ENCODE results near the gene PLOD2.

PLOD2 gene

GRCh38 chr3:146091397-146091796 lies 69.6 kb downstream of the PLOD2 start:
- H3K4me2 ChIP-seq (ENCODE audit: low read depth, low read length, poor library complexity, severe bottlenecking), result no peak overlapping the region
- no peak overlapping the region for H3K9ac ChIP-seq (ENCODE audit: low read depth, low read length, poor library complexity, severe bottlenecking)
- no peaks in the 10 kb centered on the region for H4K20me1 ChIP-seq (ENCODE audit: insufficient read depth, low read length, poor library complexity, severe bottlenecking)
- H3K9me3 ChIP-seq (ENCODE audit: insufficient read depth, low read depth, low read length), result no peaks in the 10 kb centered on the region
- TF ChIP-seq EZH2phosphoT487 (IDR thresholded peaks at IDR 0.05; ENCODE audit: borderline replicate concordance), result no peak
- no peaks in the 10 kb centered on the region for H3F3A ChIP-seq (ENCODE audit: low read depth)
- H3K4me3 ChIP-seq (ENCODE audit: low read length, poor library complexity, severe bottlenecking), result no peak overlapping the region
- no peaks in the 10 kb centered on the region for H3K4me1 ChIP-seq (ENCODE audit: insufficient read depth, low read length, poor library complexity, severe bottlenecking)
- H3K36me3 ChIP-seq (ENCODE audit: insufficient read depth, low read length), result no peaks in the 10 kb centered on the region
- no peaks in the 10 kb centered on the region for H3K9me2 ChIP-seq (replicated peaks; ENCODE audit: low read depth, low read length)
- H3K79me2 ChIP-seq (ENCODE audit: insufficient read depth, low read length), result no peaks in the 10 kb centered on the region
- H2AFZ ChIP-seq (ENCODE audit: low read length), result no peak overlapping the region
- no peaks in the 10 kb centered on the region for H3K27me3 ChIP-seq (ENCODE audit: insufficient read depth, low read length, poor library complexity, severe bottlenecking)

GRCh38 chr3:146090521-146090920 lies 70.5 kb downstream of the PLOD2 start:
- no peaks in the 10 kb centered on the region for H3K36me3 ChIP-seq (ENCODE audit: insufficient read depth, low read length)
- TF ChIP-seq EZH2phosphoT487 (IDR thresholded peaks at IDR 0.05; ENCODE audit: borderline replicate concordance) (no peak), CTCF (conservative IDR thresholded peaks at IDR 0.05; ENCODE audit: low read length) (no peak)
- no peak overlapping the region for H3K4me2 ChIP-seq (ENCODE audit: low read depth, low read length, poor library complexity, severe bottlenecking)

GRCh38 chr3:146088840-146089239 lies 72.1 kb downstream of the PLOD2 start:
- Histone ChIP-seq H2AFZ (ENCODE audit: low read length) (no peak overlapping the region), H3K79me2 (ENCODE audit: insufficient read depth, low read length) (no peaks in the 10 kb centered on the region), H3K9me3 (ENCODE audit: insufficient read depth, low read depth, low read length) (no peaks in the 10 kb centered on the region), H3K4me1 (ENCODE audit: insufficient read depth, low read length, poor library complexity, severe bottlenecking) (no peaks in the 10 kb centered on the region), H3K4me2 (ENCODE audit: low read depth, low read length, poor library complexity, severe bottlenecking) (no peak overlapping the region), H3K9ac (ENCODE audit: low read depth, low read length, poor library complexity, severe bottlenecking) (no peak overlapping the region), H3F3A (ENCODE audit: low read depth) (no peaks in the 10 kb centered on the region), H3K9me2 (replicated peaks; ENCODE audit: low read depth, low read length) (no peaks in the 10 kb centered on the region), H3K36me3 (ENCODE audit: insufficient read depth, low read length) (no peaks in the 10 kb centered on the region), H4K20me1 (ENCODE audit: insufficient read depth, low read length, poor library complexity, severe bottlenecking) (no peaks in the 10 kb centered on the region), H3K27me3 (ENCODE audit: insufficient read depth, low read length, poor library complexity, severe bottlenecking) (no peaks in the 10 kb centered on the region), H3K4me3 (ENCODE audit: low read length, poor library complexity, severe bottlenecking) (no peak overlapping the region)
- TF ChIP-seq CTCF (conservative IDR thresholded peaks at IDR 0.05; ENCODE audit: low read length) (no peak), EZH2phosphoT487 (IDR thresholded peaks at IDR 0.05; ENCODE audit: borderline replicate concordance) (no peak)

More at GRCh38 chr3:146090521-146090920, 70.5 kb downstream of the PLOD2 start:
- Histone ChIP-seq H3K4me1 (ENCODE audit: insufficient read depth, low read length, poor library complexity, severe bottlenecking) (no peaks in the 10 kb centered on the region), H3F3A (ENCODE audit: low read depth) (no peaks in the 10 kb centered on the region), H4K20me1 (ENCODE audit: insufficient read depth, low read length, poor library complexity, severe bottlenecking) (no peaks in the 10 kb centered on the region), H3K27me3 (ENCODE audit: insufficient read depth, low read length, poor library complexity, severe bottlenecking) (no peaks in the 10 kb centered on the region), H3K4me3 (ENCODE audit: low read length, poor library complexity, severe bottlenecking) (no peak overlapping the region), H2AFZ (ENCODE audit: low read length) (no peak overlapping the region), H3K9me2 (replicated peaks; ENCODE audit: low read depth, low read length) (no peaks in the 10 kb centered on the region), H3K79me2 (ENCODE audit: insufficient read depth, low read length) (no peaks in the 10 kb centered on the region), H3K9me3 (ENCODE audit: insufficient read depth, low read depth, low read length) (no peaks in the 10 kb centered on the region), H3K9ac (ENCODE audit: low read depth, low read length, poor library complexity, severe bottlenecking) (no peak overlapping the region)

GRCh38 chr3:146087116-146087515 lies 73.9 kb downstream of the PLOD2 start:
- no peak overlapping the region for H2AFZ ChIP-seq (ENCODE audit: low read length)
- no peaks in the 10 kb centered on the region for H3F3A ChIP-seq (ENCODE audit: low read depth)

More at GRCh38 chr3:146087116-146087515, 73.9 kb downstream of the PLOD2 start:
- Histone ChIP-seq H3K4me3 (ENCODE audit: low read length, poor library complexity, severe bottlenecking) (no peak overlapping the region), H3K9me2 (replicated peaks; ENCODE audit: low read depth, low read length) (no peaks in the 10 kb centered on the region), H3K9me3 (ENCODE audit: insufficient read depth, low read depth, low read length) (no peaks in the 10 kb centered on the region), H3K4me1 (ENCODE audit: insufficient read depth, low read length, poor library complexity, severe bottlenecking) (no peaks in the 10 kb centered on the region), H3K4me2 (ENCODE audit: low read depth, low read length, poor library complexity, severe bottlenecking) (no peak overlapping the region), H3K27me3 (ENCODE audit: insufficient read depth, low read length, poor library complexity, severe bottlenecking) (no peaks in the 10 kb centered on the region), H3K36me3 (ENCODE audit: insufficient read depth, low read length) (no peaks in the 10 kb centered on the region), H3K9ac (ENCODE audit: low read depth, low read length, poor library complexity, severe bottlenecking) (no peak overlapping the region), H3K79me2 (ENCODE audit: insufficient read depth, low read length) (no peaks in the 10 kb centered on the region), H4K20me1 (ENCODE audit: insufficient read depth, low read length, poor library complexity, severe bottlenecking) (no peaks in the 10 kb centered on the region)
- TF ChIP-seq EZH2phosphoT487 (IDR thresholded peaks at IDR 0.05; ENCODE audit: borderline replicate concordance) (no peak), CTCF (conservative IDR thresholded peaks at IDR 0.05; ENCODE audit: low read length) (no peak)
